Measurements from ENCODE around the gene FAM229B.
"Not testable (repeated sequence)": the region's sequence is repeated elsewhere in the genome, so short reads cannot be mapped to it uniquely, and the experiment has no call there.

FAM229B gene, protein sequence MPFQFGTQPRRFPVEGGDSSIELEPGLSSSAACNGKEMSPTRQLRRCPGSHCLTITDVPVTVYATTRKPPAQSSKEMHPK

DNA sequence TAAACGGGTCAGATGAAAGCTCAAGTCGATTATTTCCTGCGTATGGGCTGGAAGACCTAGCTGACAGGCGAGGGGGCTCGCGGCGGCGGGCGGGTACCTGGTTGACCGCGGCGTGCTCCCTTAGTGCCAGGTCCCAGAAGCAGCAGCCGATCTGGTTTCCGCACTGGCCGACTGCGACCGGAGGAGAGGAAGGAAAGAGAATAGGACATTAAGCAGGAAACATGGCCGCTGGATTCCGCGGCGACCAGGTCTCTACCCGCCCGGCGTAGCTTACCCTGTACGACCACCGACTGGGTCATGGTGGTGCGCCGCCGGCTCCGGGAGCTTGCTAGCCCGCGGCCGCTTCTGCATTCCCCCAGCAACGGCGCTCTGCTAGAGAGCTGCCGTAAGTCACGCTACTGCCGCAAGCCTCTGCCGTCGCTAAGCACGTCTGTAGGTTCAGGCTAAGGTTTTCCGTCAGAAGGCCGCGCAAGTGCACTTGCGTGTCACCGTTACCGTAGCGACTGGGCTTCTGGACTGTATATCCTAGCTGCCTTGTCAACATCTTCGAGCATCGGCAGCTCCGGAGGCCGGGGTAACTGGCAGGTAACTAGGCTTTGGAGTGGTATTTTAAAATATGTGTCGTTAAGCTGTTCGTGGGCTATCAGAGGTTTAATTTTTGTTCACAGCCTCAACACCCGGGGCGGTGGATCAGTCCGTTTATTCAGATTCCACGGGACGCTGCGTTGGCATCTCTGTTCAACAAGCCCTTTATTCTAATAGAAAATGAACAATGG, at the start of gene FAM229B, which contains the start of gene TUBE1:
TSS of gene FAM229B (plus strand) at position 456 of the 776 bp plus-strand sequence. CDS start 11,693 bp downstream, outside the sequence.
TSS of gene TUBE1 (minus strand) at position 347 of the 776 bp plus-strand sequence. CDS start at position 299, 48 bp downstream.
- peak; percentile 90 for DNase-seq

DNA sequence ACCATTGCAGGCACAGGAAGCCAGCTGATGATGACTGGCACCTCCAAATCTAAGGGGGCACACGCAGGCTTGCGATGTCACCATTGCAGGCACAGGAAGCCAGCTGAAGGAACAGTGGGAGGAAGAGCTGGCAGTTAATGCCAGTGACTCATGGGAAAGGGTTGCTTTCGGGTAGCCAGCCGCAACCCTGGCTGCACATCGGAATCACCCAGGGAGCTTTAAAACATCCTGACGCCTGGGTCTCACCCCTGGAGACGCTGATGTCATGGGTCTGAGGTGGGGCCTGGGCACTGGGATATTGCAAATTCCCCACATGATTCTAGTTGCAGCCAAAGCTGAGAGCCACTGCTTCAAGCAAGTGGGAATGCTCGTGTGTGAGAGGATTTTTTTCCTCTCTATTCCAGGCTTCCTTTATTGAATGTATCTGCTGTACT, 49.6 kb upstream of the FAM229B start:
- DNase-seq = no peak

DNA sequence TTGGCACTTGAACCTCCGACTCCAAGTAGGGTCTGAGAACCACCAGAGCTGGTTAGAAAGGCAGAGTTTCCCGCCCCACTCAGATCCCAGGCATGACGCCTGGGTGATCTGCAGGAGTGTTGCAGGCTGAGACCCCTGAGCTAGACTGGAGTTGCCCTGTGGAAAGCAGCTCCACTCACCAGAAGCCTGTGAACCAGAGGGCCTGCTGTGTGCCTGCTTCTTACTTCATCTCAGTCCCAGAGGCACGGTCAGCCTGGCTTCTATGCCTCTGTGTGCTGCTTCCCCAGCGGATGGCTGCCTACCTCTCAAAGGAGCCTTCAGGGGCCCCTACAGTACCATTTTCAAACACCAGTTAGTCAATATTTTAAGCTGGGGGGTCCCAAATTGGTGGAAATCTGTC, 49.1 kb upstream of the FAM229B start:
- no peak for DNase-seq

DNA sequence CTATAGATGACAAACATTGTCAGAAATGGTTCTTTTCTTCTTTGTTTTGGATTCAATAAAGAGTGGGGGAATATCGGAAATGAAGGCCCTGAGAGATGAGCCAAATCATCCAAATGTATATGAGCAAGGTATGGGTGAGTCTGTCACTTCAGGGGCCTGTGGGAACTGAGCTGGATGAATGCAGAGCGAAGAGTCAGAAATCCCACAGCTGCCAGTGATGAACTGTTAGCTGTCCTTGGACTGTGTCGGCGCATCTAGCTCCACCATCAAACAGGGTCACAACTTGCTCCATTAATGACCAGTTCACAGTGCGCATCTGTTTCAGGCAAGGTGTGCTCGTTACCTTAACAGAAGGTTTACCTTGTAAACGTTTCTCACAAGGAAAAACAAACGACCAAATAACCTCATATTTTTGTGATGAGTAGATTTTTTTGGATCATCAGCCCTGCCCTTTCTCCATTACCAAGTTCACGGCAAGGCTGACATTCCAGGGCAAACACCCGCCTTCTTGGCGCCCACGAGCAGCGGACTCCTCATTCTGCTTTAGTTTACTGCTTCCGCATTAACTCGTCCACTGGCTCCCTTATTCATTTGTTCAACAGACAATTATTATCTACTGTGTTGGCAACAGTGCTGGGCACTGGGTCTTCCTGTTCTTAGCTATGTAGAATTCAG, 48.5 kb upstream of the FAM229B start:
- no peak for DNase-seq

DNA sequence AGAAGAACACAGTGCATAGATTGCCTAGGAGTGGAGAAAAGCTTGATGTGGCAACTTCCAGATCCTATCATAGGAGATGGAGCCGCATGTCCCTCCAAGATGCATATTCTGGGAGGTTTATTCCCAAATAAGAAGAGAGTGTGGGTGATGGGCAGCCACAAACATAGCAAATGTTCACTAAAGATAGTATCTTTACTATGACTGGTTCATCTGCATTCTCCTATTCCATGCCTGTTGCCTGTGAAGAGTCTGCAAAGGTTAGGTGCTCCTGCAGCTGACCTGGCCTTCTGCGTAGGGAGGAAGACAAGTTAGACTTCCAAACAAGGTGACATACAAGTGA, 48.0 kb upstream of the FAM229B start:
- no peak for DNase-seq

DNA sequence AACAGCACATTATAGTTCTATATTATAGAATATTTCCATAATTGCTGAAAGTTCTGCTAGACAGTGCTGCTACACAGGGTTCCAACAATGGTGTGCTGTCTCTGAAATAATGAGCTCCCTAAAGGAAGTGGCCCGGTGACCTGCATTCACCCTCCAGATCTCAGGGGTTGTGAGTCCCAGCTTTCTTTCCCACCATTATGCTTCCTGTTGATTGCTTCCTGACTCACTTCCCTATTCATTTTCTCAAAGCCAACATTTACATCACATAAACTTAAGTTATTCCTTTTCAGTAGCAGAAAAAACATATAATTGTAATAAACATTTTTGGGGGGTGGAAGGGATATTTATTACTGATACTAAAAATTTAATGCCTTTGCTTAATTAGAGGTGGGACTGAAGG, 46.4 kb upstream of the FAM229B start:
- no peak for DNase-seq

DNA sequence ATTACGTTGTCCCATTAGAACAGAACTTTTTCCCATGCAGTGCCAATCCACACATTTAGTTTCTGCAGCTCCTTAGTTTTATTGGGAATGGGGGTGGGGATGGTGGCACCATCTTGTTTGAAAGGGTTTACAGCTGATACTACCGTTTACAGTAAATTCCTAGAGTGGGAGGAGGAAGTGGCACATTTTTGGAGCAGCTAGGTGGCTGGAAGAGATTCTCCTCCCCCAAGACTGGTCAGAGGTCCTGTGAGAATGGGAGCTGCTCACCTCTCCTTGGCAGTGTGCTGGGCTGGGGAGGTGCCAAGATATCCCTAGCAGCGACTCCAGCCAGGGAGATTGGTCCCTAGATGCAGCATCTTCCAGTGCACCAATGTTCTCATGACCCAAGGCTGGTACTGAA, 45.9 kb upstream of the FAM229B start:
- DNase-seq = no peak

DNA sequence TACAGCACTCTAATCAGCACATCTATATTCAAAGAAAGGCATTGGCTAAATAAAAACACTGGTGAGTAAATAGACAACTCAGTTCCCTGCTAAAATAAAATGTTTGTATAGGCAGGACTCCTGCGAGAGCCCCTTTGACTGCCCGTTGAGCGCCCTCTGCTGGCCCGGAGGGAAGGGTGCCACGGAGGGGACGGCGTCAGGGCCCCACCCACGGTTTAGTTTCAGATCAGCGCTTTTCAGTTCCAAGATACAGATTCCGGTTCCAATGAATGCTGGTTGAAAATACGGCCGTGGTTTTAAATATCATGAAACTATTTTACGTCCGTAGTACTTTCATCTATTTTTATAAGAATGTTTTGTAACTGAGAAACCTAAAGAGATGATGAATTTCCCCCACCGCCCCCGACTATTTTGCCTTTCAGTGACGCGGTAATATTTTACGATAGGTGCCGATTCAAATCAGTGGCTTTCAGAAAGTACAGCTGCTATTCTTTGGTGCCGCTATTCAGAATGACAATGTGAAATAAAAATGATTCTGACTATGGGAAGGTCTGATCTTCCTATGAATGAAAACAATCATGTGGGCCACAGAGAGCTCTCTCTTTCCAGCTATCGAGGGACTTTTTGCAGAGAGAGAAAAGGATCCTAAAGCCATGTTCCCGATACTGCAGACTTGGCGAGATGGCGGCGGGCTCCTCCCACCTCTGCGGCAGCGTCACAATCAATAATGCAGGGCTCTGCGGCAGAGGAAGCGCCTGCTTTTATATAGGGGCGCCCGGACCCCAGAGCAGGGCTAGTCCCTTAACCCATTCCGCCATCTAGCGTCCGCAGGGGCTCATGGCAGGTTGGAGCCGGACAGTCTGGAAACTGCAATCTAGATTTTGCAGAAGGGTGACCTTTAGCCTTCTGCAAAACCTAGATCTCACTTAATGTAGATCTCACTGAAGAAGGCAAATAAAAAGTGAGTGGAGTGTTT, 44.1 kb upstream of the FAM229B start:
- peak; percentile 96 for DNase-seq

DNA sequence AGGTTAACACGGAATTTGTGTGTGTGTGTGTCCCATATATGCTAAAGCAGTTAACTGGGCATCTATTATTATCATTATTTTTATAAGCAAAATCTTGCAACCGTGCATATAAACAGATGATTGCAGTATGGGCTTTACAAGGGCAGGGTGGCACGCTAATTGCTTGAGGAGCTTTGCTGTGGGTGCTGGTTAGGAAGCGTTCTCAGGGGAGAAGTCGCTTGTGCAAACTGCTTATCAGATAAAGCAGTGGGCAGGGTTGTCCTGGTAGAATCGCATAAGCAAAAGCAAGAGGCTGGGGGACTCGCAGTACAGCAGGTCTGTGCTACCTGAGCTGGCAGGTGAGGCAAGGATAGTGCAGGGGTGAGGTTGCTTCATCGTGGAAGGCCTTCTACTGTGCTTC, 43.2 kb upstream of the FAM229B start:
- DNase-seq = no peak

DNA sequence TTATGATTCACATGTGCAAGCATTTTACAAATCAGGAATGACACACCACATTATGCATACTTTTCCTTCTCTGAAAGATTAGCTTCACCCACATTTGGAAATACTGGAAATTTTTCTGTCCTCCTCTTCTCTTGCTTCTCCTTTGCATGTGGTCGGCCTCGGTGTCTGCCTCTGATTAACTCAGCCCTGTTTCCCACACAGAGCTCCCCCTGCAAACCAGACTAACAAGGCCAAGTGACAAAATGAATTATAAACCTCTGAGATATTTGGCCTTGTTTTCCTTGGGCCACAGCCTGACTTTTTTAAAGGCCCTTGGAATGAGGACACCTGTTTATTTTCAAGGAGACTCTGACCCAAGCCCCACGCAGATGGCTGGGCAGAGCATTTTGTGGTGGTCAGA, 42.5 kb upstream of the FAM229B start:
- DNase-seq = no peak

DNA sequence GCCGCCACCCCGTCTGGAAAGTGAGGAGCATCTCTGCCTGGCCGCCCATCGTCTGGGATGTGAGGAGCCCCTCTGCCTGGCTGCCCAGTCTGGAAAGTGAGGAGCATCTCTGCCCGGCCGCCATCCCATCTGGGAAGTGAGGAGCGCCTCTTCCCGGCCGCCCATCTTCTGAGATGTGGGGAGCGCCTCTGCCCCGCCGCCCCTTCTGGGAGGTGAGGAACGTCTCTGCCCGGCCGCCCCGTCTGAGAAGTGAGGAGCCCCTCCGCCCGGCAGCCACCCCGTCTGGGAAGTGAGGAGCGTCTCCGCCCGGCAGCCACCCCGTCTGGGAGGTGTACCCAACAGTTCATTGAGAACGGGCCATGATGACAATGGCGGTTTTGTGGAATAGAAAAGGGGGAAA, 39.9 kb upstream of the FAM229B start:
- not testable (repeated sequence) for DNase-seq

DNA sequence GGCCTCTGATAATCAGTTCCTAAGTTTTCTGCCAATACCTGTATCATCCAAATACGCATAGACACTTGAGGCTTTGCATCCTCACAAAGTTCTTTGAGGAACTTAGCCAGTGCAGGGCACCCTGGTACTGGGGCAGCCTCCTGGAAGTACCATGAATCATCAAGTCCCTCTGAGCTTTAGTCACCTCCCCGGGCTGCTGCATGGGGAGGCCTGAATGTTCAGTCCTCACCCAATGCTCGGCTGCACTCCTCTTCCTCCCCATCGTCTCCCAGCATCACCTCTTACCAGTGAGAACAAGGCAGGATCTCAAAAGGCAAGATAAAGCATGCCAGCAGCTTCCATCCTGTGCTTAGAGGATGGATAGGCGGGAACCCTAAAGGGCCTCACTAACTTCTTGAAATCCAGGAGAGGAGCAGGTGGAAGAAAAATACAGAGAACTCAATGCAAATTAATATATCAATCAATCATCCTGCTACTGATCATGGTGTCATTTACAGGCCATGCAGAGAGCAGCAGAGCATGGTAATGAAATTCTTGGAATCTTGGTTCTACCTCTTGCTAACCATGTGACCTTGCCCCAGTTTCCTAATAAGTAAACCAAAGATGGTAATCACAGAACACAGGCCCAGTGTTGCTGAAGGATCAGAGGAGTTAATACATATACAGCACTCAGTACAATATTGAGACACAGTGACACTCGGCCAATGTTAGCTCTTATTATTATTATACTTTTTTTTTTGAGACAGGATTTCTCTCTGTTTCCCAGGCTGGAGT, 38.2 kb upstream of the FAM229B start:
- no peak for DNase-seq

DNA sequence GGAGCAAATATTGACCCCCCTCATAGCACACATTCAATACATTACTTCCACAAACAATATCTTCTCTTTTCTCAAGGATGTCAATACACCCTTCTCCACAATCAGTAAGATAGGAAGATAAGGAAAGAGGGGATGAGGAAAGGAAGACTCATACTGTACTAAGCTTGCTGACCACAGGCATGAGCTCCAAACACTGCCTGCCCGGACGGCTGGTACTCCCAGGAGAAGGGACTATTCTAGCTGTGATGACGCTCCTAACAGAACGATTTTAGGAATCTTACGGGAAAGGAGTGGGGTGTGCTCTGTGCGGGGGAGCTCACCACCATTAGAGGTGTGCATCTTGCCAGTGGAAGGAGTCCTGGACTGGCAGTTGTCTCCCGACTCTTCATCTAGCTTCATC, 37.4 kb upstream of the FAM229B start:
- DNase-seq = no peak

DNA sequence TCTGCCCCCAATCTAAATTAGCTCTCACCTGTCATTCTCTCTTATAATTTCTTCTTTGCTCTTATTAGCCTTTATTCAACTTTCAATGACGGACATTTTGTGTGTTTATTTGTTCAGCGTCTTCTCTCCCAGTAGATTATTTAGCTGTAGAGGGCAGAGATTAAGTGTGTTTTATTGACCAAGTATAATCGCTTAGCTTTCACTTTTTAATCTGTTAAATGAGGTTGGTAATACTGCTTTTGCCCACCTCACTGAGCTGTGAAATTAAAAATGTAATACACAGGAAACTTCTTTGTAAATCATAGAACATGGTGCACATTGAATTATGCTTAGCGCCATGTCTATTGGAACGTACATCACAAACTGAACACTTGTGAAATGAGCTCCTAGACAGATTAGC, 37.0 kb upstream of the FAM229B start:
- DNase-seq = no peak

DNA sequence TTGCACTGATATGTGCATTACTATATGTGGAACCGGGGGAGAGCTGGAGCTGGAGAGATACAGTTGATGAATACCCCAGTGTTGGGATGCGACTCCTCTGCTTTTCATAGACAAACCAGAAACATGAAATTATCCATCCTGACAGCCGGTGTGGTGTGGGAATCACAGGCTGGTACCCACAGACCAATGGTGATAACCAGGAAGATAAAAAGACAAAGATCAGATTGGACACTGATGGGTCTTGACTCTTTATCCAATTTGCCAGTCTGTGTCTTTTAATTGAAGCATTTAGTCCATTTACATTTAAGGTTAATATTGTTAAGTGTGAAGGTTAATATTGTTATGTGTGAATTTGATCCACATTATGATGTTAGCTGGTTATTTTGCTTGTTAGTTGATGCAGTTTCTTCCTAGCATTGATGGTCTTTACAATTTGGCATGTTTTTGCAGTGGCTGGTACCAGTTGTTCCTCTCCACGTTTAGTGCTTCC, 36.1 kb upstream of the FAM229B start:
- DNase-seq = not testable (repeated sequence)

DNA sequence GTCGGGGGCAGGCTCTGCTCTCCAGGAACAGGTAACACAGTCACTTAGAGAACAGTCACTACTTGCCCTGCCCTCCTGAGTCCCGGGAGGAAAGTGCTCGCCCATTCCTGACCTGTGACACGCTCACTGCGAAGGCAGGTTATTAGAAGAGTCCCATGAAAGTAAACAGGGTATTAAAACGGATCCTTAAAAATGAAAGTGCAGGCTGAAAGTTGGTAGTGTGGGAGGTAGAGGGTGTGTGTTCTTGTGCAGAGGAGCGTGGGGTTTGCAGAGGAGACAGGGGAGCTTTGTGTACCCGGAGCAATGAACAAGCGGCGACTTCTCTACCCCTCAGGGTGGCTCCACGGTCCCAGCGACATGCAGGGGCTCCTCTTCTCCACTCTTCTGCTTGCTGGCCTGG, 33.4 kb upstream of the FAM229B start, which contains the start of gene CCN6:
TSS of gene CCN6 (plus strand) at position 104 of the 400 bp plus-strand sequence. CDS start at position 358, 254 bp downstream.
- DNase-seq = no peak

DNA sequence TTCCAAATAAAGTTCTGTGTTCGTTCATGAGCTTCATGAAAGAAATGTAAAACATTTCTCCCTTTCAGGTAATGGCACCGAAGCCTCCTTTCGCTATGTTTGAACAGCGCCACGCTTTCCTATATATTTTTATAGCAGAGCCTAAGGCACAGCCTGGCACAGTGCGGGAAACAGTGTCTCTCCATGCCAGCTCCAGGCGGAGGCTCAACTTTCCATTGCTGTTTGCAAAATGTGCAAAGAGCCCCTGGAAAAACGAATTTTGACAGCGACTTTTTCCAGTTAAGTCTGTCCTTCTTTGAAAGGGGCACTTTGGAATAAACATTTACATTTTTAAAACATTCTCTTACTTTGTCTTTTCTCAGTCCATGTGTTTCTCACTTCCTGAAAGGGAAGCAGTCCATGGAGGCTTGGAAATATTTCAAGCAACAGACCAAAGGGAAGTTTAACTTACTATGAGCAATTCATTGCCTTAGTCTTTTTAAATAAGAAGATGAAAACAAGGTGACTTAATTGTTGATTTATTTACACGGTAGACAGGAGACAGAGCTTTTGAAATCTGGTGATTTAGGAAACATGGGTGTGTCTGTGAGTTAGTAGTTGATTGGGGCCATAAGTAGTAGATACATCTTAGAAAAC, 32.7 kb upstream of the FAM229B start:
- no peak for DNase-seq

DNA sequence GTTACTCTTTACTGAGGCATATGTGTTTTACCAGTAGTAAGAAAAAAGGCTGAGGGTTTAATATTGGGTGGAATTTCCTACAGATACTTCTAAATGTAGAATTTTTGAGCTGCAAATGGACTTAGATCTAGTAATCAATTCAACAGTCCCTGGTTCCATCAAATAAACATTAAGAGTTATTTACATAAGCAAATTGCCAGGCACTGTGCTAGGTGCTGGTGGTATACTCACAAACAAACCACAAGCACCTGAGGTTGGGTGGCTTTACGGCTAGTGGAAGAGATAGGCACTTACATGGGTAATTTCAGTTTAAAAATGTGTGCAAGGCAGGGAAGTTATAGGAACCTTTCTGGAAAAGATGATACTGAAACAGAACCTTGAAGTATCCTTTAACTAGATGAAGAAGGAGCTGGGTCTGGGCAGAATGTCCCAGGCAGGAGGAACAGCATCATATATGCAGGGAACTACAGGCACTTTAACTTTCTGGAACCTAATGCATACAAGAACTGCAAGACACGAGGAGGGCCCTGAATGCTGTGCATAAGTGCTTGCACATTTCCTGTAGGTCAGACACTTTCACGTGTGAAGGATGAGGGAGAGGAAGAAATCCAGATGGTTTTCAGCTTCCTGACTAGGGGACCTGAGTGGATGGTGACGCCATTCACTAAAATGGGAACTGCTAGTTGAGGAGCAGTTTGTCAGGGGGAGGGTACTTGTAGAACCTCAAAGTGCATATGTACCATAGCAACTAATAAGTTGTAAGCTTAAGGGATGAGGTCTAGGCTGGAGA, 29.0 kb upstream of the FAM229B start:
- DNase-seq = no peak

DNA sequence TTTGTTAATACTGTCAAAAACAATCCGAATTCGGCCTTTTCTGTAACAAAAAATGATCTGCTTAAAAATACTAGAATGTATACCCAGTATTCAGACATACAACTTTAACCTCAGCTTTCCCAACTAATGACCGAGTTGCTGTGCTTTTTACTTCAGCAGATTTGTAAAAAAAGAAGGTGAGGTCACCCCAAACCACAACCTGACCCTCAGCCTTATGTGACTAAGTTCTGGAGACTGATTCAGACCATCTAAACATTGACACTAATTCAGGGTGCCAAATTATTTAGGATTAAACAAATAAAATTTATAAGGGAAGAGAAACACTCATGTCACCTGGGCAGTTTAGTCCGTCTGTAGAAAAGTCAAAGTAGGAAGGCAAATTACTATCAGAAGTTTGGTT, 25.8 kb upstream of the FAM229B start:
- DNase-seq = no peak

DNA sequence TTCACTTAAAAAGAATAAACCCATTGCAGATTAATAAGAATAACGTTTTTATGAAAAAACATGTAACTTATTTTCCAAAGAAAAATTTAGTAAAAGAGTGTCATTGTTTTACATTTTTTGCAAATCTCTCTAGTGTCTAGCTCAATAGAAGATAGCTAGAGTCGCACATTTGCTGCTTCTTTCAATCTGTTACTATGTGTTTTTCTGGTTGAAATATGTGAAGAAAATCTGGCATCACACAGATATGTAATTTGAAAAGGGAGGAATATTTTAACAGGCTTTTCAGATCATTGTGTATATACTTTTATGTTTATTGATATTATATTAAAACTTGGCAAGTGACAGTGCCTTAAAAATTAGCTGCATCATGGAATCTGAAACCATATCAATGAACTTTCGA, 24.4 kb upstream of the FAM229B start:
- DNase-seq = no peak

All from activated CD8-positive, alpha-beta memory T cell treated with anti-CD3 and anti-CD28 coated beads, Interleukin-2, amount 50 U/mL, for 48 hours (primary cell).